Fibroblast of lung (primary cell): ENCODE measurements around the gene ANKS1B. TPM values are rescaled to one million over a fixed set of nuclear protein-coding genes. Genes with fewer than 3 reads are reported as not detected.

Experiments
- DNase-seq, 2 donors: peaks; one replicate each; pipeline versions ENCODE4 v3.0.0 to v3.0.0-alpha.2; 2010; ENCODE audit warnings: low read depth in 2 of 2
- H2AFZ ChIP-seq: 2 replicates; pipeline ENCODE4 v1.5.1; 2012; ENCODE audit warnings: low read length, control low read depth, inconsistent platforms
- H3K27ac ChIP-seq: 2 replicates; pipeline ENCODE4 v1.5.1; 2011; ENCODE audit warnings: low read length, control low read depth; ENCODE audit not compliant: insufficient read depth
- H3K27me3 ChIP-seq: 2 replicates; pipeline ENCODE4 v1.5.1; 2011; ENCODE audit warnings: mild to moderate bottlenecking, low read length; ENCODE audit not compliant: control insufficient read depth, insufficient read depth
- H3K36me3 ChIP-seq: 2 replicates; pipeline ENCODE4 v1.5.1; 2011; ENCODE audit warnings: low read length; ENCODE audit not compliant: control insufficient read depth, insufficient read depth
- H3K4me1 ChIP-seq: 2 replicates; pipeline ENCODE4 v1.5.1; 2011; ENCODE audit warnings: low read length; ENCODE audit not compliant: control insufficient read depth, insufficient read depth; ENCODE audit errors: extremely low read depth
- H3K4me2 ChIP-seq: 2 replicates; pipeline ENCODE4 v1.5.1; 2011; ENCODE audit warnings: low read length, control low read depth; ENCODE audit not compliant: insufficient read depth; ENCODE audit errors: extremely low read depth
- H3K4me3 ChIP-seq, 4 experiments: fragments of 200-600 bp in 1 of 4; sonication (generic) in 1 of 4; replicated peaks in 1 of 4; 2 replicates each; pipeline ENCODE4 v1.5.1; 2011 to 2016; ENCODE audit warnings: low read length in 4 of 4, low read depth in 3 of 4, mild to moderate bottlenecking in 3 of 4, control low read depth in 2 of 4, inconsistent platforms in 1 of 4, mixed read lengths in 1 of 4; ENCODE audit not compliant: insufficient read depth in 1 of 4; ENCODE audit errors: control extremely low read depth in 1 of 4
- H3K79me2 ChIP-seq: 2 replicates; pipeline ENCODE4 v1.5.1; 2012; ENCODE audit warnings: mild to moderate bottlenecking, low read length, inconsistent platforms; ENCODE audit not compliant: control insufficient read depth, insufficient read depth
- H3K9ac ChIP-seq: 2 replicates; pipeline ENCODE4 v1.5.1; 2011; ENCODE audit warnings: mild to moderate bottlenecking, low read length, control low read depth; ENCODE audit not compliant: insufficient read depth
- H3K9me3 ChIP-seq: 2 replicates; pipeline ENCODE4 v1.5.1; 2012; ENCODE audit warnings: low read depth, low read length; ENCODE audit not compliant: control insufficient read depth, insufficient read depth
- H4K20me1 ChIP-seq: 2 replicates; pipeline ENCODE4 v1.5.1; 2011; ENCODE audit warnings: low read length; ENCODE audit not compliant: control insufficient read depth, insufficient read depth; ENCODE audit errors: extremely low read depth
- EZH2 ChIP-seq: IDR thresholded peaks from 2 replicates; pipeline ENCODE4 v1.5.1; 2012; ENCODE audit warnings: low read length, control low read depth, mild to moderate bottlenecking; ENCODE audit errors: missing control alignments
- polyA plus RNA-seq, 2 donors: library from polyadenylated mRNA; depleted of rRNA in 1 of 2; stranded (reverse) in 1 of 2; unstranded in 1 of 2; fragments of >200 nt; gene quantifications; 2 replicates each; pipeline ENCODE4 v1.2.1, GENCODE V29; 2011 to 2012; ENCODE audit warnings: missing spikeins in 1 of 2
- total RNA-seq: library from RNA; depleted of rRNA; stranded (reverse); fragments of >200 nt; gene quantifications from 2 replicates; pipeline ENCODE4 v1.2.1, GENCODE V29; 2014
- TF ChIP-seq, protein P1 (sequence below), 2 donors: IDR thresholded peaks in 1 of 2; conservative IDR thresholded peaks in 1 of 2; 1 replicate in 1 of 2; 2 replicates in 1 of 2; pipeline ENCODE4 v1.5.1; 2011 to 2012; ENCODE audit warnings: low read length in 2 of 2, control low read depth in 1 of 2, inconsistent platforms in 1 of 2, low read depth in 1 of 2, mild to moderate bottlenecking in 1 of 2

The ANKS1B gene
- total and polyA plus RNA-seq, 2 donors (not counting 1 experiment from before 2014, with no cell fraction given) = 0.11 to 0.83 TPM

DNA sequence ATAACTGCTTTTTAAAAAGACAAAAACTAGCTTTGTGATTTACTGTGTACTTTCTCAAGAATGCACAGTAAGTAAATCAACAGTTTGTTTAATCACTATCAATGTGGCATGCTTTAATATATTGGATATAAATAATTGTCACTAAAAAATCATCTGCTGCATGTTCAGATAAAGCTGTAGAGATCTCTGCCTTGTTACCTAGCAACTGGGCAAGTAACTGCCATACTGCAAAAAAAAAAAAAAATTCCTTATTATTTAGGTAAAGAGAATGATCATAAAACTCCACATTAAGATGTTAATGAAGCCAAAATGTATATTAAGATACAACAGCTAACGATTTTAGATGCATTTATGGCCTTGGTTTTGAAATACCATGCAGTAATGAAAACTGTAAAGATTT is 1102.2 kb downstream of the ANKS1B start:
- H2AFZ ChIP-seq = no peak overlapping the region
- H3K4me3 ChIP-seq = no peak overlapping the region
- no peaks in the 10 kb centered on the region for H3K9me3 ChIP-seq
- no peaks in the 10 kb centered on the region for H3K4me1 ChIP-seq
- H3K27me3 ChIP-seq = no peaks in the 10 kb centered on the region
- H3K4me2 ChIP-seq = no peak overlapping the region
- TF ChIP-seq EZH2 = no peak
- TF ChIP-seq, protein P1, sequence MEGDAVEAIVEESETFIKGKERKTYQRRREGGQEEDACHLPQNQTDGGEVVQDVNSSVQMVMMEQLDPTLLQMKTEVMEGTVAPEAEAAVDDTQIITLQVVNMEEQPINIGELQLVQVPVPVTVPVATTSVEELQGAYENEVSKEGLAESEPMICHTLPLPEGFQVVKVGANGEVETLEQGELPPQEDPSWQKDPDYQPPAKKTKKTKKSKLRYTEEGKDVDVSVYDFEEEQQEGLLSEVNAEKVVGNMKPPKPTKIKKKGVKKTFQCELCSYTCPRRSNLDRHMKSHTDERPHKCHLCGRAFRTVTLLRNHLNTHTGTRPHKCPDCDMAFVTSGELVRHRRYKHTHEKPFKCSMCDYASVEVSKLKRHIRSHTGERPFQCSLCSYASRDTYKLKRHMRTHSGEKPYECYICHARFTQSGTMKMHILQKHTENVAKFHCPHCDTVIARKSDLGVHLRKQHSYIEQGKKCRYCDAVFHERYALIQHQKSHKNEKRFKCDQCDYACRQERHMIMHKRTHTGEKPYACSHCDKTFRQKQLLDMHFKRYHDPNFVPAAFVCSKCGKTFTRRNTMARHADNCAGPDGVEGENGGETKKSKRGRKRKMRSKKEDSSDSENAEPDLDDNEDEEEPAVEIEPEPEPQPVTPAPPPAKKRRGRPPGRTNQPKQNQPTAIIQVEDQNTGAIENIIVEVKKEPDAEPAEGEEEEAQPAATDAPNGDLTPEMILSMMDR (conservative IDR thresholded peaks at IDR 0.05 in 1 of 2, IDR thresholded peaks at IDR 0.05 in 1 of 2; ENCODE audit: low read depth in 1 of 2, low read length in 2 of 2) = no peak
- no peak overlapping the region for H3K27ac ChIP-seq
- H3K36me3 ChIP-seq = no peaks in the 10 kb centered on the region
- DNase-seq = no peak
- H3K79me2 ChIP-seq = no peaks in the 10 kb centered on the region
- no peak overlapping the region for H3K9ac ChIP-seq
- no peaks in the 10 kb centered on the region for H4K20me1 ChIP-seq

DNA sequence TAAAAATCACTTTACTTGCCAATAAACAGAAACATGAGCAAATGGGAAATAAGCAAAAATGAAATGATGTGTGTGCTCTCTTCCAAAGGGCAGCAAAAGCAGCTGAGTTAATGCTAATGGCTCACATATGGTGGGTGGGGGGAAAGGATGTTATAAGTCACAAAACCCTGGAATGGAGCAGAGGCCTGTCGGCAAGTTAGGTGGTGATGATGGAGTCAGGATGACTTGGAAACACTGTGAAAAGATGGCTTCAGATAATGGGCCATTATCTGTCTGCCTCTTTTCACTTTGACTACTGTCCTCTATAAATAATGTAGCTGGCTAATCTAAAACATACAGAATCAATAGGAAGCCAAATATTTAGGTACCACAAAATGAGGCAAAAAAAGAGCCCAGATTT is 1111.0 kb downstream of the ANKS1B start:
- Histone ChIP-seq H3K4me2 (no peak overlapping the region), H4K20me1 (no peaks in the 10 kb centered on the region), H3K27ac (no peak overlapping the region), H3K9ac (no peak overlapping the region), H3K4me3 (no peak overlapping the region), H3K36me3 (no peaks in the 10 kb centered on the region), H2AFZ (no peak overlapping the region), H3K27me3 (no peaks in the 10 kb centered on the region), H3K4me1 (no peaks in the 10 kb centered on the region), H3K9me3 (no peaks in the 10 kb centered on the region), H3K79me2 (no peaks in the 10 kb centered on the region)
- TF ChIP-seq, protein P1 (conservative IDR thresholded peaks at IDR 0.05 in 1 of 2, IDR thresholded peaks at IDR 0.05 in 1 of 2; ENCODE audit: low read depth in 1 of 2, low read length in 2 of 2) = no peak
- TF ChIP-seq EZH2 = no peak
- DNase-seq = no peak

DNA sequence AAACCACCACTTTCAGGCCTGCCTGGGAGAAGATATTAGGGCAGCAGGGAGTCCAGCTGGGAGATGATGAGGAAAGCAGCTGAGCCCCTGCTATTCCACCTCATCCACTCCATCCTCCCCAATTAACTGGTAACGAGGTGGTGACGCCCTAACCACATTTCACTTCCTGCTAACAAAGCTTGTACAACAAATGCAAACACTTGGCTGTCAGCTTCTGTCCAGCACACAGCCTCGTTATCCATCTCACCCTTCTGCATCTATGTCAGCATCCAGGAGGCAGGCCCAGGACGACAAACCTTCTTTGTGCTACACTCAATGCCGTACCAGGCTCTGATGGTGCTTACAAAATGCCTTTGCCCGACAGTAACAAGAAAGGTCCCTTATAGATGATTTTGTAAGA is 1114.2 kb downstream of the ANKS1B start:
- H3K4me2 ChIP-seq = no peak overlapping the region

More for the DNA sequence above, 1114.2 kb downstream of the ANKS1B start:
- Histone ChIP-seq H2AFZ (no peak overlapping the region), H3K9me3 (no peaks in the 10 kb centered on the region), H3K36me3 (no peaks in the 10 kb centered on the region), H3K27me3 (no peaks in the 10 kb centered on the region), H3K9ac (no peak overlapping the region), H3K4me3 (no peak overlapping the region), H3K27ac (no peak overlapping the region), H4K20me1 (no peaks in the 10 kb centered on the region), H3K4me1 (no peaks in the 10 kb centered on the region), H3K79me2 (no peaks in the 10 kb centered on the region)
- DNase-seq = no peak
- TF ChIP-seq, protein P1 (conservative IDR thresholded peaks at IDR 0.05 in 1 of 2, IDR thresholded peaks at IDR 0.05 in 1 of 2; ENCODE audit: low read depth in 1 of 2, low read length in 2 of 2) = no peak
- TF ChIP-seq EZH2 = no peak
